HPDE6-E6E7 (cell line): ENCODE data around the gene CNTN4.
"Not testable (repeated sequence)": the region's sequence is repeated elsewhere in the genome, so short reads cannot be mapped to it uniquely, and the experiment has no call there.

Experiments used
- DNase-seq: peaks from one replicate; pipeline ENCODE4 v3.0.0; 2011; ENCODE audit warnings: missing footprints; ENCODE audit errors: extremely low spot score

CNTN4 gene

DNA sequence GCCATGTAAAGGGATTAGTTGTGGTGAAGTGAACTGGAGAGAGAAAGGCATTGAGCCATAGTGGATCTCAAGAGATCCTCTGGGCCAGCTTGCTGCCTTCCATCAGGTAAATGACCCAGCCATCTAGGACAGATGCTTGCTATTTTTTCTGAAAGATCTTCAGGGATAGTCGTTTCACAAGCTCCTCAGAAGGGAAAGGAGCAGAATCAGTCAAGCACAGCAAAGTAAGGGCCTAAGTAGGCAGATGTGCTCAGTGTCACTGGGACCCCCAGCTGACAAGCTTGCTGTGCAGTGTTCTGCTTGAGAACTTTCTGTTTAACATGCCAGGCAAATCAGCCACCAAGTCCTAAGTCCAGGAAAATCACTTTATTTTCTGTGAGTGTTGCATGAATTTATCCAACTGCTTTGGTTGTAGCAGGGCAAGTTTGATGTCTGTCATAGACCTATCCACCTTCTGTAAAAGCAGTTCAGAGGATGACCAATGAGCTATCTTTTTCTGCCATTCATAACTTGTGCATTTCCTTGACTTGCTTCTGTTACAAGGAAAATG, 691.7 kb downstream of the CNTN4 start:
- DNase-seq = no peak

DNA sequence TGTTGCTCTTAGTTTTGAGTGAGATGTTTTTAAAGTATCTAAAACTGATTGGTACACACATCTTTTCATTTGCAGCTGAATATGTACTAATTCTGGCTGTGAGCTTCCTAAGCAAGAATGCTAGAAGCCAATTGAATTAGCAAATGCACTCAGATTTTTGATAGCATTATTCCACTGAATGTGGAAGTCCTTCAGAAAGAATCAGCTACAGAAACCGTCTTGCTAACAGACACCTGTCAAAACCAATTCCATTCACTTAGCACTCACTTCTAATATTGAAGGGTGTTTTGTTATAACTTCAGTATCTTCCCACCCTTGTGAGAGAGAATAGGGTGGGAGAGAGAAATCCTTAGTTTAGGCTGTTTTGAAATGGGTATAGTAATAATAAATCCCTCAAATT, 693.8 kb downstream of the CNTN4 start:
- no peak for DNase-seq

DNA sequence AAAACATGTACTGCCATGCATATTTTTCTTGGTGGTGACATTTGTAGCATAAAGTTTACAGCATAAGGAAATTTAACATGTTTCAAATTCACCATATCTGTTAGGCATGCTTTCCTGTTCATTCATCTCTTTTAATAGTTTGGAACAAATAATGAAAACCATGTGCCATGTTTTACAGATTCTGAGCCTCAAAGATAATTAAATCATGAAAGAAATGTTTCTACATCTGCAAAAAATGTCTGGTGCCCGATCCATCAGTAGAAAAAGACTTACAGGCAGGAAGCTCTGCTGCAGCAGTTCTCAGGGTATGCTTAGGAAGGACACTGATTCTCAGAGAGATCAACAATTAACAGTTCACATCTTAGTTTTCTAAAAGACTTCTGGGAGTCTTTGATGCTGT, 695.3 kb downstream of the CNTN4 start:
- no peak for DNase-seq

DNA sequence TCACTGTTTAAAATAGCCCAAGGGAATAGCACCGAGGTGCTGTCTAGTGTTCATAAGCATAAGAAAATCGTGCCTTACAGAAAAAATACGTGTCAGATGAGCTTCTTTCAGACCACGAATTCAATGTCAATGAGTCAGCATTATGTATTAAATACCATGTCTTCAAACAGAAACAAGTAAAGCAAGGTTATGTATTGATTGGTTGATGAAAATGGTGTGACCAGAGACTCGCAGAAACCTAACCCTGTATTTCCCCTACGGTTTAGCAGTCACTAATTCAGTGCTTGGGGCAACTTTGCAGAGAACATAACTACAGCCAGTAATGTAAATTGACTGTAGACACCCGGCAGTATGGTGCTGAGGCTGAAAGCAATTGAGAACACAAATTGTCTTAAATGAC, 703.8 kb downstream of the CNTN4 start:
- DNase-seq = no peak

DNA sequence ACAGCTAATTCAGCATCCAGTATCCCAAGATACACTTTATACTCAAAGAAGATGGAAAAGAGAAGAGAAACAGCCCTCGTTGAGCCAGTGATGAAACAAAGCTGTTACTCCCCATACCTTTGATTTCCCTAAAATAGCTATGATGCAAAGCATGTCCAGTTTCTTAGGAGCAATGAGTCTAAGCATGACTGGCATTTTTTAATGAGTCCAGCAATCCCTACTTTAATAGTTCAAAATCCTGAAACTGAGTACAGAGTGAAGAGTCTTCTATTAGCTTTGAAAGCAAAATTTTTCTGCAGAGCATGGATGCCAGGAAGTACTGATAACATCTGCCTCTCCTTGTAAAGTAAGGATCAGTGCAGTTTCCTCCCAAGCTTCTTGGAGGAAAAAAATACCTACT, 708.8 kb downstream of the CNTN4 start:
- DNase-seq = no peak

DNA sequence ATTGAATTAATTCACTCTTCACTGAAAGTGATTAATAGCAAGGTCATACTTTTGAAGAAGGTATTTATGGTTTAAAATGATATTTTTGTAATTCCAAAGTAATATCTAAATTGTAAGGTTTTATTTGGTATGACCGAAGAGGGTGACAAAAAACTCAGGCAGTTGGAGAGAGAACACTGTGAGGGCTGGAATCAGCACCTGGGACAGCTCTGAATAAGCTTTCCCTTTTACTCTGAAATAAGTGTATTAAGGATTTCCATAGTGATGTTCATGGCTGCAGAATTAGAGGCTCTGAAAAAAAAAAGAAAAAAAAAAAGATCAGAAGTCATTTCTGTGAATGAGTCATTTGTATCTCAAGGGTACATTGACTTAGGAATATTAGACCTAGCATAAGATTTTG, 712.1 kb downstream of the CNTN4 start:
- DNase-seq = no peak

DNA sequence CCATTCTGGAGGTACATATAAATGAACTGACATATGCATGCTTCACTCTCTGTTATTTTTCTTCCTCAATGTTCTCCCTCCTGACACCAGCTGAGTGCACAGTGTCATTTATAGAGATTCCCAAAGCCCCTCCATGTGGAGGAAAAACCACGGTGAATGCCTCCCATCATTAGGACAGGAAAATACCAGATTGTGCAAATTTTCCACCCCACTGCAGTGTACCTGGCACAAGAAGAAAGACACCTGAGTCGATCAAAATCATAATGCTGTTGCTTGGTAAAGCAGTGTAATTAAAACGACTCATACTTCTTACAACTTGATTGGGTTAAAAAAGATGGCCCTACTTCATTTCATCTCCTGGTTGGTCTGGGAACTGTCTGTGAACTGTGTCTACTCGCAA, 720.9 kb downstream of the CNTN4 start:
- DNase-seq = no peak

DNA sequence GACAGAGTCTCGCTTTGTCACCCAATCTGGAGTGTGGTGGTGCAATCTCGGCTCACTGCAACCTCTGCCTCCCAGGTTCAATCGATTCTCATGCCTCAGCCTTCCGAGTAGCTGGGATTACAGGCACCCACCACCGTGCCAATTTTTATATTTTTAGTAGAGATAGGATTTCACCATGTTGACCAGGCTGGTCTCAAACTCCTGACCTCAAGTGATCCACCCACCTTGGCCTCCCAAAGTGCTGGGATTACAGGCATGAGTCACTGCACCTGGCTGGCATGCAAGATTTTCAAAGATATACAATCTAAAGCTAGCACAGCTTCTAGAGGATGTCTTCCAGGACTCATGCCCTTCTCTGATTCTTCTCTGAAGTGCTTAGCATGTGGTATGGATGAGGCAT, 722.3 kb downstream of the CNTN4 start:
- DNase-seq = not testable (repeated sequence)

DNA sequence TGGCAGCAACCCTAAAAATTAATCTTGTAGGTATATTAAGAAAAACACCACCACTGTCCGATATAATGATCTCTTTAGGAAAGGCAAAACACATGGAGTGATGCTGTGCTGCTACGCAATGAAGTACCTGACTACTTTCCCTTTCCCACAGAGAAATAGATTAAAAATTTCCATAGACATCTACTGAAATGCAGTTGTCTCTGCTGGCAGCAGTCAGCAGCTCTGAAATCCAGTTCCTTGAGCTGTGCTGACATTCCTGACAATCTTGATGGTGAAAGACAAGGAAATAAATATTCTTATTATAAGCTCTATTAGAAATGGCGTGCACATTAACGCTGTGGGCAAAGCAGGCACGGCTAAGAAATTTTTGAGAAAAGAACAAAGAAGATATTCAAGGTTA, 723.9 kb downstream of the CNTN4 start:
- DNase-seq = no peak

DNA sequence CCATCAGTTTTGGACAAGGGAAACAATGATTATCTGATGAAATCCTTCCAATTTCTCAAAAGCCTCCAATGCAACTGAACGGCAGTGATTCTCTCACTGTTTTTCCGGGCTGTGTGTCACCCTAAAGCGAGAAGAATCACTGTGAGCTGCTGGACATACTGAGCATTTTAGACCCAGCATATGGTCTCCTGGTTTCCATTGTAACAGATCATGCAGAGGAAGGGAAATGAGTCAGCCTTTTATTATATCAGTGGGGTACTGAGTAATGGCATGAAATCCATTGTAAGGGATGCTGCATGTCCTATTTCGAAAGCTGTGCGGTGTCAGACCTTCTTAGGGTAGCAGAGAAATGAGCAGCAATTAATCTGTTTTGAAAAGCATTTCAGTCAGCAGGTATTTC, 724.4 kb downstream of the CNTN4 start:
- DNase-seq = no peak

DNA sequence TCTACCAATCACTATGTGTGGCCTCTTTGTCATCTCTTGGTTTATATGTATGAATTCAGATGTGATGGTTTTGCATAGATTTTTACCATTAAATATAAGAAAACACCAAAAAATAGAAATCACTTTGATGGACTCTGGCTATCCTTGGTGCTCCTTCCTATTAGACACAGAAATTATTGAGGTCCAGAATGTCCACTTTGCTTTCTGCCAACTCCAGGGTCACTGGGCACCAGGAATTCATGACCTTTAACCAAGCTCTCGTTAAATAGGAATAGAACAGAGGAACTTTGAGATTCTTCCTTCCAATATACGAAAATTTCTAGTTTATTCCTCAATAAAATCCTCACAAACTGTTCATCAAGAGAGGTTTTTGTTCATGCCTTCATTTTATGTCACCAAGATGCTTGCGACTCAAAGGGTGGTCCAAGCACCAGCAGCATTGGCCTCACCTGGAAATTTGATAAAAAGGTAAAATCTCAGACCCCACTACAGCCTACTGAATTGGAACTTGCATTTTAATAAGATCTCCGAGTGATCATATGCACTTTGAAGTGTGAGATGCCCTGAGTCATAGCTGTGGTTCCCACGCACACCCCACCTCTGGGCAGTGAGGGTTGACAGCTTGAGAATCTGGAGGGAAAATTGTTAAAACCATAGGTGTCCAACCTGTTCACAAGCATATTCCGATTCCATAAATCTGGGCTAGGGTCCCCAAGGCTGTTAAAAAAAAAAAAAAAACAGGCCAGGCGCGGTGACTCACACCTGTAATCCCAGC, 725.0 kb downstream of the CNTN4 start:
- DNase-seq = no peak

DNA sequence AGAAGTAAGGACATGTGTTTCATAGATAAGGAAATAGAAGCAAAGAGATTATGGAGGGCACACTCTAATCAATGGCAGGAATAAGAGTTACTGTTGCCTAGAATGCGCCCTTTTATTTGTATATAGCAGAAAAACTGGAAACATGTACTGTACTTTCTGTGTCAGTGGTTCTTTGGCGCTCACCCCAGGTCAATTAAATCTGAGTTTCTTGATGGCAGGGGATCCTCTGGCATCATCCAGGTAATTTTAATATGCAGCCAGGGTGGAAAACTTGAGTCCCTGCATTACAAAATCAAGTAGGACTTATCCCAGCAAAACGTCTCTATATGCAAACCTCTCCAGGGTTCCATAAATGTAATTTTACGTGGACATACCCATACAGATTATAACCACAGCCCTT, 727.4 kb downstream of the CNTN4 start:
- no peak for DNase-seq

DNA sequence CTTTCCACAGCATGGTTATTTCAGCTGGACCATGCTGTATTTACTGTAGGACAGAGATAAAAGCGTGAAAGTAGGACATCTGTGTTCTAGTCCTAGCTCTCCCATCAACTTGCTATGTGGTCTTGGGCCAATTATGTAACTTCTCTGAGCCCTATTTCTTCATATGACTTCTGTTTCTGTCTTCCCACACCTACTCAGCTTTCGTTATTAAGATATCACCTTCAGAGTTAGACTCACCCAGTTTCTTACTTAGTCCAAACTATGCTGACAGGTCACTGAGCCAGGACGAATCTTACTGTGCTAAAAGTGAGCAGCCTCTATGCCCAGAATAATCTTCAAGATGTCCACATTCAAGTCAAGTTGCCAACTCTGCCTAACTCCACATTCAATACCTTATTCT, 727.8 kb downstream of the CNTN4 start:
- DNase-seq = no peak

DNA sequence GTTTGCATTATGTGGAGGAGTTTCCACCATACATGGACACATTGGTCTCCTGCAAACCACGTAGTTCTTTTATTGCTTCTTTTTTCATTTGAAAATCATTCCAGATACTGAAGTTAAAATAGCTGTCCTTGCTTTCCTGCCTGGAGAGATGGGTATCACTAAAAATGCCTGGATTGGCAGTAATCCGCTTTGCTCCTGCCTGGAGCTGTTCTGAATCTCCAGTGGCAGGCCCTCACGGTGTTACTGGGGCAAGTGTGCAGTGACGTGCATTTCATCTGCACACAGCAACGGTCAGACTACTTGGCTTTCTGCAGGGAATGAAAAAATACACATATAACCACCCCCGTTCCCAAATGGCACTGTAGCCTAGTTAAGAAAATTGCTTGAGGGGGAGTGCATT, 738.6 kb downstream of the CNTN4 start:
- no peak for DNase-seq

DNA sequence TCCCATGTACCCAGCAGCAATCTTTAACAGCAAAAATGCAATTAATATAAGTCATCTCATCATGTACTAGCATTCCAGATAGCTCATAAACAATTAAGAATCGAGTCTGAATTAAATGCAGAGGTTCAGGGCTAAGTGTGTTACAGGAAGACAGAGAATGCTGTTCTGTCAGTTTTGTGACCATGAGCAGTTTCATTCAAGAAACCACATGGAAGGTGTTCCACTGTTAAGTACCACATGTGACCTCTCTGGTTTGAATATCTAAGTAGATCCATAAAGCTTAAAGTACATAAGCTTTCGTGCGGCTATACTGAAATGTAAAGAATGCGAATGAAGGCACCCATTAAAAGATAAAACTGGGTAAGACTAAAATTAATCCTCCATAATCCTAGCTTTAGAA, 739.2 kb downstream of the CNTN4 start:
- DNase-seq = no peak

DNA sequence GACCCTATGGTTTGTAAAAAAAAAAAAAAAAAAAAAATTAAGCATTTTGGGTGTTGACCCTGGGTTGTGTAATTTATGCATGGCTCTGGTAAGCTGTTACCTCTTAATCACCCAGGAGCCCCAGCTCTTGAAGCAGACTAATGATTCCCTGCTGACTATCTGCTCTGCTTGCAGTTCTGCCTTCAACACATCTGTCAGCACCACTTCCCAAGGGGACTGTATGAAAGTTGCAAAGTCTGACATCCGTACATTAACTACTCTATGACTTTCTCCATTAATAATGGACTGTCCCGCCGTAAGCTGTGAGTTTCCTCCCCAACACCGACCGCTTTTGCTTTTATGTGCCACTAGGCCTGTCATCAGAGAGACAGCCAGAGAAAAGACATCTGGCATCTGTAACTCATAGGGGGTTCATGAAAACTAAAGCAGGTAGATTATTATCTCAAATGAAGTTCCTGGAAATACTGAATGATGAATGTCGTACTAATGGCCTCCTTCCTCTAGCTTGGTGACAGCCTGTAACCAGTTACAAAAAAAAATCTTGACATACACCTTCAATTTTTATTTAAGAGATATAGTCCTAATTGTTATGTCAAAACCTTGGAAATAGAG, 740.0 kb downstream of the CNTN4 start:
- DNase-seq = no peak

DNA sequence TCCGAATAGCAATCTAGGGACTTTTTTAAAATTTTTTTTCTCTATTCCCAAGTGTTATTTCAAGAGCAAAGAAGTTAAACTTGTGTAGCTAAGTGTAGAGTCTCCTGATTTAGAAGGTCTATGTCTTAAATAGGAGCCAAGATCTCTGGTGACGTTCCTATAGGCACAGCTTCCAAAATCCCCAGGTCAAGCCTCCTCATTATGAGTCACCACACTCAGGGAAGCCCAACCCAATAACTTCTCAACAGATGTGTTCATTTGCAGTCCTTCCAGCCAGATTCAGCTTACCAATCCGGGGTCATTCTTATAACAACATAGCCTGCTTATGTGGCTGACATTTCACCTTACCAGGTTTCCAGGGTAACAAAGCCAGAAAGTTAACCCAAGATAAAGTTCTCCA, 741.2 kb downstream of the CNTN4 start:
- DNase-seq = no peak

DNA sequence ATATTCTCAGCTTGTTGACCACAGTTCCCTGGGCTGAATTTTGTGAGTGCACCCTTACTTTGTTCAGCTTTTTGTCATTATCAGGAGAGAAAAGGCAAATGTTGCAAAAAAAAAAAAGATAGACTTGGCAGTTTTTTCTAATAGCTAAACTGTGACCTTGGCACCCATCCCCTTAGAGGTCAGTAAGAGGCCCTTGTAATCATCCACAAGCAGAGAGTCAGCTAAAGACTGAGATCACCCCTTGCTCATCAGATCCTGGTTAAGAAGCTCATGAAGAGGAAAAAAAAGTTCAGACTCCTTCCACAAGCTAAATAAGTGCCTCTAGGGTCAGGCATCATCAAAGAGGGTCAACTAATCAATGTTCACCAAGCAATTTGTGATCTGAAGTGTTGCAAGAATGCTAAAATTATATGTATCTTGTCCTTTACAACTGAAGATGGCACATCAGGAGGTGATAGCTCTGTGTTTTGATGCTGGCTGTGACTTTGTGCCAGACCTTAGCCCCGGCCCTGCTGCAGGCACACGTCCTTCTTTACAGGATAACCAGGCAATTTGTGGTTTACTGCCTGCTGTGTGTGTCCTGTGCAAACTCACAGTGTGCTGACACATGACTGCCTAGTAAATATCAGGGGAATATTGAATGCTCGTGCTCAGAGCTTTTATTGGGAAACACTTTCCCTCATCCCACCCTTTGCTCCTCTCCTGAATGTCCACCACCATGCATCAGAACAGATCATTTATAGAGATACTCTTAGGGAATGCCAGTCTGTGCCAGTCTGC, 748.6 kb downstream of the CNTN4 start:
- DNase-seq = no peak

DNA sequence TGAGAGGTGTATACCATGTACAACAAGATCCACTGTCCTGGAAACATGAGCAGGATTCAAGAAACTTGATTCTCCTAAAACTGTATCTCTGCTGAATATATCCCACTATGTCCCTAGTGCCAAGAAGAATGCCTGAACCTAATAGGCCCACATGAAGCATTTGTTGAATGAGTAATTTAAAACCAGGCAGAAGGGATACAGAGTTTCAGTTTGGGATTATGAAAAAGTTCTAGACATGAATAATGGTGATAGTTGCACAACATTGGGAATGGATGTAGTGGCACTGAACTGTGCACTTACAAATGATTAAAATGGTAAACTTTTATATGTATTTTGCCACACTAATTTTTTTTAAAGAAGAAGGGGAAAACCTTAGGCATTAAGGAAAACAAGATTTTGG, 750.4 kb downstream of the CNTN4 start:
- no peak for DNase-seq

DNA sequence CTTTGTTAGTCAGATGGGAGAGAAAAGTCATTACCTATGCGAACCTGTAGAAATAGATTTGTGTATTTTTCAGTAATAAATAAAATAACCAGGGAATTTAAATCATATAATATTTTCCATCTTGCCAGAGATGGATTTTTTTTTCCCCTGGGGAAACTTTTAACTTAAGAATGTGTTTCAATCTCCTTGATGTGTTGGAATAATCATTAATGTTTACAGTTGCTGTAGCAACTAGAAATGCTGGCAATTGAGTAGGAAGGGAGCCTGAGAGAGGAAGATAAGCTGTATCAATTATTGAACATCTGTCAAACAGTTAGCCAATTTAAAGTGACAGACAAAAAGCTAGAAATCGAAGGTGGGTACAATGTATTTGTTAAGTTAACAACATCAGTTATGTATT, 752.0 kb downstream of the CNTN4 start:
- no peak for DNase-seq

DNA sequence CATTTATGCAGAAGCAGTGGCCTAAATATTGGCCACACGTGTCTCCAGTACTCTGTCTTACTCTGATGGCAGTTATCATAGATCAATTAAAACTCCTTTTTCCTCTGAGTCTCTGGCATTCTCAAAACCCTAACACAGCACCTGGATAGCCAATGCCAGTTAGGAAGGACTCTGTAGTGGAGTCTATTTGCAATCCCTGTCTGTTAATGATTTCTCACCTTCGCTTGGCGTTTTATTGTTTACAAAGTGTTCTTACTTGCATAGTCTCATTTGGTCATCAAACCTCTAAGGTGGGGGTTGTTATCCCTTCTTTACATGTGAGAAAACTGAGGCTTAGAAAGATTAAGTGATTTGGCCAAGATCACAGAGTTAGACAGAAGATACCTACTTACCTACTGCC, 752.7 kb downstream of the CNTN4 start:
- no peak for DNase-seq

DNA sequence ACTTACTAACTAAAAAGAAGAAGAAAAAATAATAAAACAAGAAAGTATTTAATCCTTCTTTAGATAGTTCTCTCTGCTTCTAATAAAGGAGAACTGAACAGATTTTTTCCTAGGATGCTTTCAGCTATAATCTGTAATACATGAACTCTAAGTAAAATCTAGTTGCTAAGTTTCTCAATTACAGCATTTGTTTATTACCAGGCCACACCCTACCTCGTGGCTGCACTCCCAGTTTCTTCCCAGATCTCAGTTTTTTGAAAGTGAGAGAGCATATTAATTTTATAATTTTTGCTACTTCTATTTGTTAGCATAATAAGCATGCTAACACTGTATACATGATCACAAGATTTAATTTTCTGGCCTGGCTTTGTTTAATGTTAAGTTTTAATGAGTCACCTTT, 753.2 kb downstream of the CNTN4 start:
- no peak for DNase-seq

DNA sequence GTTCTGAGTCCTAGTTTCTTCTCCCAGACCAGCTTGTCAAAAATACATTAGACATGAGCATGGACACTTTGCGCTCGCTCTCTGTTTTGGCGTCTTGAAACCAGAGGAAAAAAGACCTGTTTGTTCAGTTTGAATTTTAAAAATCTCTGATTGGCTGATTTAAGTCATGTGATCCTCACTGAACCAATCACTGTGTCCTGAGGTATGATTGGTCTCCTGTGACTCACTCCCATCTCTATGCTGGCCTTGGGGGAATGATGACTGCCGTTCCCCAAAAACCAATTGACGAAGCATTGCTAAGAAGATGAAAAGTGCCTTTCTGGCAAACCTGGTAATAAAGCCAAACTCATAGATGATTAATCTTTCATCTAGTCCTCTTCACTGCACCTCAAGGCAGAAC, 755.0 kb downstream of the CNTN4 start:
- DNase-seq = no peak
